Middle frontal gyrus (tissue), 1 donor: ENCODE data around the gene IL2RG.

Experiments used
- DNase-seq: peaks from one replicate; pipeline ENCODE4 v3.0.0-alpha.2; 2015; ENCODE audit warnings: low spot score; ENCODE audit errors: extremely low spot score

The IL2RG gene

DNA sequence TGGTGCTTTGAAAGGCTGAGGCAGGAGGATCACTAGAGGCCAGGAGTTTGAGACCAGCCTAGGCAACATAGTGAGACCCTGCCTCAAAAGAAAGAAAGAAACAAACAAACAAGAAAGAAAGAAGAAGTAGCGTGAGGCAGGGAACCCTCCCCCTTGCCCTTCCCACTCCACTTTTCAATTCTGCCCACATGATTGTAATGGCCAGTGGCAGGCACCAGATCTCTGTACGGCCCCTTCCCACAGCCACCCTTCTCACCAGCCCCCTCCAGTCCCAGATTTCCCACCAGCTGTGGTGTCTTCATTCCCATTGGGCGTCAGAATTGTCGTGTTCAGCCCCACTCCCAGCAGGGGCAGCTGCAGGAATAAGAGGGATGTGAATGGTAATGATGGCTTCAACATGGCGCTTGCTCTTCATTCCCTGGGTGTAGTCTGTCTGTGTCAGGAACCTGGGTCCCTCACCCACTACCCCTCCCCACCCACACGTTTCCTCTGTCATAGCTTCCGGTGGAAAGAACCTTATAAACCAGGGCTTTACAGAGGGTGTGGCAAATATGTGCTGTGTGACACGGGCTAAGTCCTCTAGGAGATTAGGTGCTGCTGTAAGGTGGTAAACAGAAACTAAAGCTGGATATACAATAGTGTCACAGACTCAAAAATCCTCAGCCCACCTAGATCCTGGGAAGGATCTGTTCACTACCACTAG is at the start of gene IL2RG:
Gene IL2RG, minus strand, starts transcription at position 437 of the 703 bp plus-strand sequence. Its CDS starts 38 bp downstream, at position 399.
- DNase-seq: no peak

GRCh38 chrX:71160475-71160874 is 49.1 kb upstream of the IL2RG start:
- no peak for DNase-seq

DNA sequence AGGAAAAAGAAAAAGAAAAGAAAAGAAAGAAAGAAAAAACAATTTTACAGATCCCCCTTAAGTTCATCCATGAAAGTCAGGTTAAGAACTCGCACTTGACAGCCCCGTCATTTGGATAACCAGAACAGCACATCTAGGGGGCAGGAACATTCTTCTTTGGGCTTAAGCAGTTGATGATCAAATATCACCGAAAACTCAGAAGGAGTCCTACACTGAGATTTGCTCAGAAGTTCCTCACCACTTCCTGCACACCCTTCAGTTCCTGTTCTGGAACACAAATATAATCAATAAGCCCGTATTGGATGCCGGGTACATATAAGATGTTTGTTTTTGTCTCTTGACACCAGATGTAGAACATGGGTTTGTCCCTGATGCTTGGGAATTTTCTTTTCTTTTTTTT is 48.0 kb upstream of the IL2RG start:
- no peak for DNase-seq

GRCh38 chrX:71158603-71159002 is 47.2 kb upstream of the IL2RG start:
- DNase-seq: no peak

DNA sequence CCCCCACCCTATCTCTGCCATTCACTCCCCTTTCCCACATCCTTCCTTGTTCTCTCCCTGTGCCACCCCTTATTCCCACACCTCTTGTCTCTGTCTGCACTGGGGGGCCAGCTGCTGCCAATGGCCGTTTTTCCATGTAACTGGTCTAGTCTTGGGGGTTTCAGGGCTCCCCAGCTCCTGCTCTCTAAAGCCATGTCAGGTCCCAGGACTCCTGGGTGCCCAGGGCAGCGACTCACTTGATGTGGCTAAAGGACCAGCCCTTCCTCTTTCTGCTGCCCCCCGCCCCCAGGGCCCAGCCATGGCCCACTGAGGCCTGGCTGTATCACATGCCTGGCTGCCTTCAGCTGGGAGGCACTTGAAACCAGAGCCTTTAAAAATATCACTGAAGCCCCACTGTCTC is 43.3 kb upstream of the IL2RG start:
- no peak for DNase-seq

DNA sequence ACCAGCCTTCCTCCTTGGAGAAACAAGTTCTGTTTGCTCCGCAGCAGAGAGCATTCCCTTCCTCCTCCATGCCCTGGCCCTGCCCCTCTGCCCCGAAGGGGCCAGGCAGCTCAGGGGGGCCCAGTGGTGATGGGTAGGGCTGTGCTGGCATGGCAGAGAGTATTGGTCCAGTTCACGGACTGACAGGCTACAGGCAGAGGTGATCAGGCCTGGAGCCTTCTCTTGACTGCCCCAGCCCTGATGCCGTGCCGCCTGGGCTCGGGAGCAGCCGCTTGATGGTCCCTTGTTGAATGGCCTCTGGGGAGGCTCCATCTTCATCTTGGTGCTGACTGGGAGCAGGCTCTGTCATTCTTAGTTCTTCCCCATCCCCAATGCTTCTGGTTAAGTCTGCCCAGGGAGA is 42.8 kb upstream of the IL2RG start:
- DNase-seq: no peak

GRCh38 chrX:71151366-71151765 is 40.0 kb upstream of the IL2RG start:
- no peak for DNase-seq

DNA sequence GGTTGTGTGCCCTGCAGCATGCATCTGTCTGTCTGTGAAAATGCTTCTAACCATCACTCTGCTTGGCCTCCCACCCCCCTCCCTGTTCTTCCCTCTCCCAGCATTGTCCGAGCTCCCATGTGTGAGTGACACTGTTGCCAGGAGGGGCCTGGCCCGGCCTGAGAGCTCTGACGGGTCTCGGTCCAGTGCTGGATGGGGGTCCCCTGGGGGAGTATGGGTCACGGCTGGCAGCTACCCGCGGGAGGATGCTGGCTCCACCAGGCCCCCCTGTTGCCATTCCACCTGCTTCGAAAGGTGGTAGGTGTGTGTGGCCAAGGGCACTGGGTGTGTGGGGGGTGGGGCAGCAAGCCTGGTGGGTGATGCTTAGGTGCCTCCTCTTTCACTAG is 36.9 kb upstream of the IL2RG start:
- DNase-seq: no peak

- DNase-seq: no peak
These were observed 36.3 kb upstream of the IL2RG start for GRCh38 chrX:71147496-71148277.

DNA sequence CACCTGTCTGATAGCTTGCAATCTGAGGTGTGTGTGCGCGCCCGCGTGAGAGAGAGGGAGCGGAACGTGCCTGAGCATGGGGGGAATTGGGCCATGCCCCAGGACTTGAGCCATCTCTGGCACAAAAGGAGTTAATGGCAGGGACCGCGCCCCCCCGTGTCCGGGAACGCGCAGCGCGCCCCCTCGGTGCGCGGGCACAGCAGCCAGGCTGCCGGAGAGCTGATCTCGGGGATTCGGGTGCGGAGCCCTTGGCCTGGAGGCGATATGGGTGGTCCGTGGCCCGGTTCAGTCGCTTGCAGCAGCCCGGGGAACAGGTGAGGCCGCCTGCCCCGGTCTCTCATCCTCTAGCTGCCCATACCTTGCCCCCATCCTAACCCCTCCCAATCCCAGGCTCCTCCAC is 33.3 kb upstream of the IL2RG start, which contains the start of gene NLGN3:
Gene NLGN3, plus strand, starts transcription at position 191 of the 400 bp plus-strand sequence. CDS start 2,909 bp downstream, outside the sequence.
- no peak for DNase-seq

- no peak for DNase-seq
These were observed 32.1 kb upstream of the IL2RG start for GRCh38 chrX:71143508-71143907.

DNA sequence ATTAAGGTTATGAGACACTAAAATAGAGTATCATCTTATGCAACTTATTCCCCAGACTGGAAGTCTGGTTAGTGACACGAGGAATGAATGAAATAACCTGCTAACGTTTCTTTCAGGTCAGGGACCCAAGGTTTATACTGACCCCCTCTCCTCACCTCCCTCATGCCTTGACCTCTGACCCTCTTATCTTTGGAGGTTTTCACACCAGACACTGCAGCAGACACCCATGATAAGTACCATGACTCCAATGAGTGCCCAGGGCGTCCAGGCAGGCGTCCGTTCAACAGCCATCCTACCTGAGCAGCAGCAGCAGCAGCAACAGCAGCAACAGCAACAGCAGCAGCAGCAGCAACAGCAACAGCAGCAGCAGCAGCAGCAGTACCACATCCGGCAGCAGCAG is 29.1 kb upstream of the IL2RG start:
- no peak for DNase-seq

DNA sequence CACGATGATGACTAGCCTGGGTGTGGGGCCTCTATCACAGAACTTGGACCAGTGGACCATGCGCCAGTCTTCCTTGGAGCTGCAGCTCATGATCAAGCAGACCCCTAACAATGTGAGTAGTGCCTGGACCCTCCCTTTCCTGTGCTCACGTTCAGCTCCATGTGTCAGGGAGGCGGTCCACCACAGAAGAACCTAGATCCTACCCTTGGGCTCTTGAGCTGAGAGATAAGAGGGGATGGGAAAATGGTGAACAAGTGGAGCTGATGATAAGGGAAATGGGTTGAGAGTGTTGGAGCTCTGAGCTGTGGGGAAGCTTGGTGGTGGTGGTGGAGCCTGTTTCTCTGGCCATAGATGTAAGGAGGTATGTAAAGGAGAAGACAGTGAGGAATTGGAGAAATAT is 20.1 kb upstream of the IL2RG start:
- no peak for DNase-seq

DNA sequence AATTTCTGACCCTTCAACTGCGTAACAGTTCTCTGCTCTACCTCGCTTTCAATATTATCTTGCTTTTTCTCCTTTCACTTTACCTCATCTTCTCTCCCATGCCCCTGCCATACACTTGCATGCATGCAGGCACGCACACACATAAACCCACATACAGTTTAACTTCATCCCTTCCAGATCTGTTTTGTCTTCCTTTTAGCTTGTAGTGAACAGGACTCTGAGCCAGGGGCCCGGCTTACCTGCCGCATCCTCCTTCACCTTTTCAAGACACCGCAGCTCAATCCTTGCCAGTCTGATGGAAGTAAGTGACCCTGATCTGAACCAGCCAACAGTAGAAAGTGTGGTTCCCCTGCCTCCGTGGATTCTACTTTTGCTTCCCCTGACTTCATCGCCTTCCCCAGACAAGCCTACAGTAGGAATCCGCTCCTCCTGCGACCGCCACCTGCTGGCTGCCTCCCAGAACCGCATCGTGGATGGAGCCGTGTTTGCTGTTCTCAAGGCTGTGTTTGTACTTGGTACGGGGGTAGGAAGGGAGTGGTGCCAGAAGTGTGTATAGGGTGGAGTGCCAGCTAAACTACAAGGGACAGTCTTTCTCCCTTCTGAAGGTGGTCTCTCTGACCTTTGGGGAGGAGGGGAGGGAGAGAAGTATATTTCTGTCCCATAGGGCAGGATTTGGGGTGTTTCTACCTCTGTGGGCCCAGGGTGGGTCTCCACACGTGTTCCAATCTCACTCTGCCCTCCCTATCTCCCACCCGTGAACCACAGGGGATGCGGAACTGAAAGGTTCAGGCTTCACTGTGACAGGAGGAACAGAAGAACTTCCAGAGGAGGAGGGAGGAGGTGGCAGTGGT is 17.8 kb upstream of the IL2RG start:
- no peak for DNase-seq

- no peak for DNase-seq
These were observed 16.9 kb upstream of the IL2RG start for GRCh38 chrX:71128166-71128833.

GRCh38 chrX:71118985-71119535 is 7.7 kb upstream of the IL2RG start:
- no peak for DNase-seq

DNA sequence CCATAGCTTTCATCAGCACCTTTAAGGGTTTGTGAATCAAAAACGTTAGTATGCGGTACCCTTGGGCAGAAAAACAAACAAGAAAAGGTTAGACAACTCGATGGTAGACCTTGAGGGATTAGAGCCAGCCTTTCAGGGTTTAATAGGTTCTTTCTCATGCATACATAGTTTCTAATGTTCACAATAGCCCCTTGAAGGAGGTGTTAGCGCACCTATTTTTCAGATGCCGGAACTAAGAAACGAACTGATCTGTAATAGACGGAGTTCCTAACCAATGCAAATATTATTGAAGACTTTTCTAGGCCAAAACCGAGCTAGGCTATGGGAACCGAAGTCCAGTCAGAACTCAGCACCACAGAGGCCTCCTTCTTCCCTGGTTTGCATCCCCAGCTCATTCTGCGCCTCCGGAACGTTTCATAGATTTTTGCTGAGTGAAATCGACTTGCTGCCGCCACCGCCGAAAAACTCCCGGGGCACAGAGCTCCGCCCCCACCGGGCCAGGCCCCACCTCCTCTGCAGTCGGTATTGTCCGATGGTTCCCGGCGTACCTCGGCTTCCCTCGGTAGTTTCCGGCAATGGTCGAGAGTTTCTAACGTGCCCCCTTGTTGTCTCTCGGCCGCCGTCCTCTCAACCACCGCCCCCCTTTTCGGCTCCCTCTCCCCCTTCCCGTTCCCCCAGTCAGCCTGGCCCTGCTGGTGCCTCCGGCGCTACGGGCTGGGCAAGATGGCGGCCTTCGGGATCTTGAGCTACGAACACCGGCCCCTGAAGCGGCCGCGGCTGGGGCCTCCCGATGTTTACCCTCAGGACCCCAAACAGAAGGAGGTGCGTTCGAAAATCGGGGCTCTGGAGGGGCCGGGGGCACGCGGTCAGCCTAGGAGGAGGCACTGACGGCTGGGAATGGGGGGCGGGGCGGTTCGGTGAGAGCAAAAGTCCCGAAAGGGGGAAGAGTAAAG is 6.9 kb upstream of the IL2RG start, which contains the start of gene MED12:
Gene MED12, plus strand, starts transcription at position 565 of the 953 bp plus-strand sequence. Its CDS starts 159 bp downstream, at position 724.
- peak; percentile 75 for DNase-seq

- no peak for DNase-seq
These were observed 6.0 kb upstream of the IL2RG start for GRCh38 chrX:71117358-71117757.

DNA sequence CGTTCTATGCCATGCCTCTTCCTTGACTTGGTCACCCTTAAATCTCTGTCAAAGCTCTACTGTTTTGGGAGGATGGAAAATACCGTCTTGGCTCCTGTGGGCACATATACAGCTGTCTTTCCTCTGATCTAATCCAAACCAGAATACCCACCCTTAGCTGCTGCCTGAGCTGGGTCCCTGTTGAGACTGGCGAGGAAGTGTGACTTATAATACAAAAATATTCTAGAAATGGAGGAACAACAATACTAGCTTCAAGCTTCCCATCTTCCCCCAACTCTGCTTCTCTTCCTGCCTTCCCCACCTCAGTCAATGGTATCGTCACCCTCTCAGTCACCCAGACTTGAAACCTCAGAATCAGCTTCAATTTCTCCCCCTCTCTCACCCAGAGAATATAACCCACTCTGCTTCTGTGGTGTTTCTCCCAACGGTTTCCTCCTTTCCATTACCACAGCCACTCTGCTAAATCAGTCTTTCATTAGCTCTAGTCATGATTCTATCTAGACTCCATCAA is 599 bp upstream of the IL2RG start:
- DNase-seq: no peak
